ENCODE data around the gene ANKRD11. TPM values are rescaled to one million over a fixed set of nuclear protein-coding genes. Genes with fewer than 3 reads are reported as not detected.

ANKRD11 gene
- total RNA-seq, 1 donor from 2014 or later, result 178 TPM

DNA sequence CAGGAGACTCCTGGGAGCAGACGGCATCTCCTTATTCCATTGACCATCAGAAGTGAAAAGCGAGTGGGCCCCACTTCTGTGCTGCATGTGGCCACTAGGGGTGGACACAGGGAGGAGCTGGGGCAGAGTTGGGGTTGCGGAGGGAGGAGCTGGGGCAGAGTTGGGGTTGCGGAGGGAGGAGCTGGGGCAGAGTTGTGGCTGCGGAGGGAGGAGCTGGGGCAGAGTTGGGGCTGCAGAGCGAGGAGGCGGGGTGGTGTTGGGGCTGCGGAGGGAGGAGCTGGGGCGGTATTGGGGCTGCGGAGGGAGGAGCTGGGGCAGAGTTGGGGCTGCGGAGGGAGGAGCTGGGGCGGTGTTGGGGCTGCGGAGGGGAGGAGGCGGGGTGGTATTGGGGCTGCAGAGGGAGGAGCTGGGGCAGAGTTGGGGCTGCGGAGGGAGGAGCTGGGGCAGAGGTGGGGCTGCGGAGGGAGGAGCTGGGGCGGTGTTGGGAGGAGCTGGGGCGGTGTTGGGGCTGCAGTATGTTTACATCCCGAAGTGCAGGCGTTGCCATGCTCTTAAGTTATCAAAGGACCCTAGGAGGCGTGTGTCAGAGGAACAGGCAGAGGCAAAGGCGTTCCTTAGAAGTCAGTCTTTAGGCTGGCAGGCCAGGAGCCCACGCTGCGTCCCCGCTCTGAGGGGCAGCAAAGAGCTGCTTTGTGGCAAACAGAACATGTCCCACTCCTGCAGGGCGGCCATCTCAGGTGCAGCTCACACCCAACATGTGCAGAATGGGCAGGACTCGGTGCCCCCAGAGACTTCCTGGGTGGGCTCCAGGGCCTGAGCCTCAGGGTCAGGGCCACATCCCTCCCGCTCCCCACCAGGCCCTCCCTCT lies 196.9 kb downstream of the ANKRD11 start:
- DNase-seq (ENCODE audit: extremely low read depth, low read depth, low spot score), result no peak

DNA sequence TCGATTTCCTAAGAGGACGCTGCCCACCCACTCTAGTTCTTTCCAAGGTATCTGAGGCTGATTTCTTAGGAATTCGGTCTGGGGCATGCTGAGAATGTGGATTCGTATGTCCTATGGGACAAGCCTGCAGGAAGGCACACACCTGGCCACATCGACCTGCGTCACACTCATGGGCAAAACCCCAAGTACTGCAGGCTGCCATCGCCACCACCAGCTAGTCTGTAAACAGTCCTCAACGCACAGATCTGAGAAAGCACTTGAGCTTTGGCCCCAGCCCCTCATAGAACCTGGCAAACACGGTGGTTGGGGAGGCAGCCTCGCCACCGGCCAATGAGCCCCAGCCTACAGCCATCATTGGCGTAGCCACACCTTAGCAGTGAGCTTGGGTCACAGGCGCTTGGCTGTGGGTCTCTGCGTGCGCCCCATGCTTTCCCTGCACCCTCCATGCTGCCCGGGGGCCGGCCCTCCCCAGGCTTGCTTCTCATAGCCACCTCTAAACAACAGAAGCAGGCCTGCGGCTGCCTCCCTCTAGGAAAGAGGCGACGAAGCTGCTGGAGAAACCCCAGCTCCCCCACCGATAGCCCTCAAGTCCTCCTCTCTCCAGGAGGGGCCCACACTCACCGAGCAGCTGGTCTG lies 197.8 kb downstream of the ANKRD11 start:
- no peak for DNase-seq (ENCODE audit: extremely low read depth, low read depth, low spot score)

DNA sequence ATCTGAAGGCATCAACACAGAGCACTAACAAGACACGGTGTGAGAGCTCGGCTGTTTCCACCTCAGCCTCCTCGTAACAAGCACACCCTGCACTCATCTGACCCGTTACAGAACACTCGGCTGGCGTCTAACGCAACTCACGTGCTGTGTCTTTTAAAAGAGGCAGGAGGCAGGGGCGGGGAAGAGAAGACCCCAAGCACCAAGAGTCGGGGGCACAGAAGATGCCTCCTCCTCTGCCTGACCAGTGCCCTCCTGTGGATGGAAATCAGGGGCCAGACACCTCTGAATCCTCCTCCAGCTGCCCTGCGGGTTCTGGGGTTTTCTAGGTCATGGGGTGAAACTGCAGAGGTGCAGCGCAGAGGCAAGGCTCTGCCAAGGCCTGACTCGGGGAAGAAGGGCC lies 198.6 kb downstream of the ANKRD11 start:
- DNase-seq (ENCODE audit: extremely low read depth, low read depth, low spot score), result no peak

DNA sequence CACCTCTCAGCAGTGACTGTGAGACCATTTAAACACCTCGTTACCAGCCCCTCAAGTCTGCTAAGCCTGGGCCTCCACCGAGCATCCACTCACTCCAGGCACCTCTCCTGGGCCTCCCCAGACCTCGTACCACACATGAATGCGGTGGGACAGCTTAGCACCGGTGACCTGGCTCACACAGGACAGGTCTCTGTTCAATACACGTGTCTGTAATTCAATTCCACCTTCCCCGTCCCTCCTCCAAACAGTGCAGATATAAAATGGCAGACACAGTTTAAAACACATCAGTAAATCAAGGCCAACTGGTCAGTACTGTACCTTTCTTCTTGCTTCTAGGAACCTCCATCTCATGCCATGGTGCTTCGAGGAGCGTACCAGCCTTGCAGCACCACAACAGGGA lies 199.0 kb downstream of the ANKRD11 start:
- DNase-seq (ENCODE audit: extremely low read depth, low read depth, low spot score), result no peak

DNA sequence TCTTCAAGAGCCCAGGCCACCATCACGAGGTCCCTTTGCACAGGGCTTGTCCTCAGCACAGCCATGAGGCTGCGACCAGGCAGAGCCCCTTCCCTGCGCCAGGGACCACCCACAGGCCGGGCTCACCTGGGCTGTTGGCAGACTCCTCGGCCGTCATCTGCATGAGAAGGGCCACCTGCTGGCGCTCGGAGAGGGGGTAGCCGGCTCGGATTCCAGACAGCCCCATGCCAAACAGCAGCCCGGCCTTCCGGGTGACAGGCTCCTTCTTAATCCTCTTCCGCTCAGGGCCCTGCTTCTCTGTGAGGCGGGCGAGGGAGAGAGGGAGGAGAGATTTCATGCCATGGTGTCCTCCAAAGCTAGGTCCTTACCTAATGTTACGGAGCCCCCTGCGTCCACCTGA lies 199.5 kb downstream of the ANKRD11 start:
- no peak for DNase-seq (ENCODE audit: extremely low read depth, low read depth, low spot score)

DNA sequence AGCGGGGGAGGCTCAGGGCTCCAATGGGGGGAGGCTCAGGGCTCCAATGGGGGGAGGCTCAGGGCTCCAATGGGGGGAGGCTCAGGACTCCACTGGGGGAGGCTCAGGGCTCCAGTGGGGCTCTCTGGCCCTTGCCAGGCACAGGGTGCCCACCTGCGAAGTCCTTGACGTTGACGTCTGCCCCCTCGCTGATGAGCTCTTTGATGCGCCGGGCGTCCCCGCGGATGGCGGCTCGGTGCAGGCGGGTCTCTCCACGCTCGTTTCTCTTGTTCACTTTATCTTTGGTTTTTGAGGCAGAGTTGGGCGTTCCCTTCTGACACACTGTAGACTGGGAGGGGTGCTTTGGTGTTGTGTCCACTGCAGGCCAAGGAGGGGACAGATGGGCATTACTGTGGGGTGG lies 199.9 kb downstream of the ANKRD11 start:
- no peak for DNase-seq (ENCODE audit: extremely low read depth, low read depth, low spot score)

DNA sequence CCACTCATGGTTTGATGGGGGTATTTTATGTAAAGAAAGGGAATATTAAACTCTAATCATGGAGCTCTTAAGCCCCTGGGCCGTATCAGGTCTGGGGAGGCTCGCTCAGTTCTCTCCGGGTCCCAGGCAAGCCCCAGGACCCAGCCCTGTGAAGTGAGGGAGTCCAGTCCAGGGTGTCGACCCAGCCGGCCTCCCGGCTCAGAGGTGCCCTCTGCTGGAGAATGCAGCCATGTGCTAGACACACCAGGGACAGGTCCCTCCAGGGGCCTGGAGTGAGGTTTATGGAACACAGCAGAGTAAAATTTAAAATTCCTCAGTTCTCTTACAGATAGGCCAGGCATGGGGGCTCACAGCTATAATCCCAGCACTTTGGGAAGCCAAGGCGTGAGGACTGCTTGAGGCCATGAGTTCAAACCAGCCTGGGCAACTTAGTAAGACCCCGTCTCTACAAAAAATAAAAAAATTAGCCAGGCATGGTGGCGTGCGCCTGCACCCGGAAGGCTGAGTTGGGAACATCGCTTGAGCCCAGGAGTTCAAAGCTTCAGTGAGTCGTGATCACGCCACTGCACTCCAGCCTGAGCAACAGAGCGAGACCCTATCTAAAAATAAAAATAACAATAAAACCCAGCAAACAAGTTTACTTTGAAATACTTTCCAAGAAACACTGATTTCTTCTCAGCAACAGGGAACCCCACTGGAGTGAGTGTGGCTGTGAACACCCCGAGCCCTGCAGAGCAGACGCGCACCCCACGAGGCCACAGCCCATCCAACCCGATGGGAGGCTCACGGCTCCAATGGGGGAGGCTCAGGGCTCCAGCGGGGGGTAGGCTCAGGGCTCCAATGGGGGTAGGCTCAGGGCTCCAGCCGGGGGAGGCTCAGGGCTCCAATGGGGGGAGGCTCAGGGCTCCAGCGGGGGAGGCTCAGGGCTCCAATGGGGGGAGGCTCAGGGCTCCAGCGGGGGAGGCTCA lies 200.6 kb downstream of the ANKRD11 start:
- no peak for DNase-seq (ENCODE audit: extremely low read depth, low read depth, low spot score)

DNA sequence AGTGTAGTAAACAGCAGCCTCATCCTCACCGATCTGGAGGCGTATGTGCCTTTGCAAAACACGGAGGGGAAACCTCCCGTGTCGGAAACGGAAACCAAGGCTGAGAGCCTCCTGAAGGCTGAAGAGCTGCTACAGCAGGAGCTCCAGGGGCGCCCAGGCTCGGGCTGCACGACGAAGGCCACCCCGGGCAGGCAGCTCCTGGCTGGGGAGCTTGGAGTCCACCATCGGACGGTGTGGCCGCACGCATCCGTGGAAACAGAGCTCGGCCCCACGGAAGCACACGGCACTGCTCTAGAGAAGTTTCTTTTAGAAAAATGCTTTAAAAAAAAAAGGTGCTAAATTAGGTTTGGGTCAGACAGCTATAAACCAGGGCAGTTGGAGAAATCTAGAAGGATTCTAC lies 201.4 kb downstream of the ANKRD11 start:
- DNase-seq (ENCODE audit: extremely low read depth, low read depth, low spot score), result no peak

DNA sequence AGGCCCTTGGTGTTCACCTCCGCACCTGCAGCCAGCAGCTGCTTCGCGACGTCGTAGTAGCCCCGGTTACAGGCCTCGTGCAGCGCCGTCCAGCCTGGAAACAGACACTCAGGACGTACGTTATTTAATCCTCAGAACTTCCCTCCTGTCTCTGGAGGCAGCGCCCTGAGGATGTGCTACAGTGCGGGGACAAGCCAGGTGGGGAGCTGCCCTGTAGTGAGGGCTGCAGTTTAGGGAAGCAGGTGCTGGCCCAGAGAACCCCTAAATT lies 201.8 kb downstream of the ANKRD11 start:
- no peak for DNase-seq (ENCODE audit: extremely low read depth, low read depth, low spot score)

DNA sequence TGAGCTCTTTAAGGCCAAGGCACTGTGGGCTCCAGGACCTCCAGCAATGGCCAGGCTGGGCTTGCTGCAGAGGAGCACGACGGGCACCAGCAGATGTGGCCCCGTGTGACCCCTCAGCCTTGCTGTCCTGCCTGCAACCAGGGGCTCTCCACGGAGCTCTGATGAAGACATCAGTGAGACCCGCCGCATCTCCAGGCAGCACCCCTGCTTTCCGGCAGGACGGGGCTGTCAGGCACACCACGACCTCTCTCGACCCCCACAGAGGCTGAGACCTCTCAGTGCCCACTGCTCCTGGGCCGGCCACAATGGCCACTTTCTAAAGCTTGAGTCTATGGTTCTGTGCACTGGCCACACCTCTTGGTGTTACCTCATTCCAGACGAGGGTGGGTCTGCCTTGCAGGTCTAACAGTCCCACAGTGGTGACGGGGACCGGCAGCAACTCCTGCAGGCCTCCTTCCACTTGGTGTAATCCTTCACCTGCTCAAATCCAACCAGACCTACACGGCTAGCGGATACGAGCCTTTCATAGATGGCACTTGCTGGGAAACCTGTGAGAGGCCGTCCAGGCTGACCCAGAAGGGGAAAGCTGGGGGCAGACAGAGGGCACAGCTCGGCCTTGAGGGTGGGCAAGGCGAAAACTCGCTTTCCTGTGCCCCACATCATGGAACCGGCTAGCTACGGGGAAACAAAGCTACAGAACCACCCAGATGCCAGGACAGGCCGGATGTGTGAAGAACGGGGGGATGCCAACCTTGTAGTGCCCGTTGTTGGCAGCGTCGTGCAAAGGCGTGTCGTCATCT lies 202.4 kb downstream of the ANKRD11 start:
- no peak for DNase-seq (ENCODE audit: extremely low read depth, low read depth, low spot score)

DNA sequence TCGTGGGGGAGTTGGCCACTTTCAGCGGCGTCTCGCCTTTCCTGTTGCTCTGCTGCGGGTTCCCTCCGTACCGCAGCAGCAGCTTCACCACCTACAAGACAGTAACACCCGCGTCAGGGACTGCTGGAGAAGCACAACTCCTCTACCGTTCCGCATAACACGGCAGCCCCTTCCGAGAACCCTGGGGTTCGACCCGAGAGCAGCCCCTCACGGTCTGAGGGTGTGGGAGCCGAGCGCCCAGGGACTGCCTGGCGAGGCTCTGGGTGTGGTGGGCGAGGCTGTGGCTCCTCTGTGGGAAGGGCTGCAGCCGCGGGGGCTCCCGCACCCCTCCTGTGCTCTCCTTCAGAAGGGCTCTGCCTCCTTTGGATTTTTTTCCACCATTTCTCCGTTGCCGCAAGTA lies 204.3 kb downstream of the ANKRD11 start:
- DNase-seq (ENCODE audit: extremely low read depth, low read depth, low spot score), result no peak

DNA sequence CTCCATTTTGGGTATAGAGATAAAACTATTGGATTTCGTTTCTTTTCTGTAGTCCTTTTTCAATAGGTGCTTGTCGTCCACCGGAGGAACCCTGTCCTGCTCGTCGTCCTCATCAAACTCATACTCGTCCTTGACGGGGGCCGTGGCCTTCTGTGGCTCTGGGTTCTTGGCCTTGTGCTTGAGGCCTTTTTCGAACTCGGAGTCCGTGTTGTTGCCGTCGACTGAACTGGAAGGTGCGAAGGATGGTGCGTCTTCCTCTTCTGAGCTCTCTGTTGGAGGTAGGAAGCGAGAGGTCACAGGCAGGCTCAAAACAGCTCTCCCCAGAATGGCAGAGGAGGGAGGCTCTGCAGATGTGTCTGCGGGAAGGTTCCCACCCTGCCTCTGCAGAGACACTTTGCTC lies 205.0 kb downstream of the ANKRD11 start:
- no peak for DNase-seq (ENCODE audit: extremely low read depth, low read depth, low spot score)

DNA sequence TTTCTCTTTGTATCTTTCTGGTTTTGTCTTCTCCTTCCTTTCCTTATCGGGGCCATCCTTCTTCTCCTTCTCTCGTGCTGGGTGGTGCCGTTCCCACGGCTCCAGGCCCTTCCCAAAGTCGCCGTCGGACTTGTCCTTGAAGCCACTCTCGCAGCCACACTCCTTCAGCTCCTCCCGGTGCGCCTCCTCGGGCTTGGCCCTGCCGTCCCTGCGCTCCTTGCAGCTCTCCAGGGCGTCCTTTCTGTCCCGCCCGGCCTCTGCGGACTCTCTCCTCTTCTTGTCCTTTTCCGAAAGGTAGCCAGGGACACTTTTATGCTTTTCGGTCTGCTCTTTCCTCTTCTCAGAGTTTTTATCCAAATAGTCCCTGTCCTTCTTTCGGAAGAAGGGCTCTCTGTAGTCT lies 206.9 kb downstream of the ANKRD11 start:
- DNase-seq (ENCODE audit: extremely low read depth, low read depth, low spot score), result no peak

DNA sequence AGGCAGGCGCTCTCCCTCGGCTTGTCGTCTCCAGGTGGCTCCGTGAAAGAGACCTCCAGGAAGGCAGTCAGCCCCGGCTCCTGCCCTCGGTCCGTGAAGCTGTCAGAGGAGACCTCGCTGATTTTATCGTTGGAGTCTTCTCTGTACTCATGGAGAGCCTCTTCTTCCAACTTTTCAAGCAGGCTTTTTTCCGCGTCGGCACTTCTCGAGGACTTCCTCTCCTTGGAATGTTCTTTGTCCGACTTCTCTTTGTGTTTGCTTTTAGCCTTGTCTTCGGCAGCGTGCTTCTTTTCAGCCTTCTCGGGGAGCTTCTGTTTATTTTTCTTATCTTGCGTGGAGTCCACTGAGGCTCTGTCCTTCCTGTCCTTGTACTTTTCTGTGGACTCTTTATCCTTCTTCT lies 207.8 kb downstream of the ANKRD11 start:
- DNase-seq (ENCODE audit: extremely low read depth, low read depth, low spot score), result no peak

DNA sequence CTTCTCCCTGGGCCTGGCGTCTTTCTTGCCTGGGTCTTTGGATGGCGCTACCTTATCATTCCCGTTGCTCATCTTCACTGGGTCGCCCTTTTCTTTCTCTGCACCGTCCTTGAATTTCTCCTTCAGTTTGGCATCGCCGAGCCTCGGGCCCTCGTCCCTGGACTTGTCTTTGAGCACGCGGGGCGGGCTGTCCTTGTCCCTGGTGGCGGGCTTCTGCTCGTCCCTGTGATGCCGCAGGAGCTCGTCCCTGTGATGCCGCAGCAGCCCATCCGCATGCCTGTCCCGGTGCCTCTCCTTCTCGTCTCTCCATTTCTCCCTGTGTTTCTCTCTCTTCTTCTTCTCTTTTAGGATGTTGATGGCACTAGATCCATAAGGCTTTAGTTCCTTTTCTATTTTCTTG lies 208.5 kb downstream of the ANKRD11 start:
- no peak for DNase-seq (ENCODE audit: extremely low read depth, low read depth, low spot score)

DNA sequence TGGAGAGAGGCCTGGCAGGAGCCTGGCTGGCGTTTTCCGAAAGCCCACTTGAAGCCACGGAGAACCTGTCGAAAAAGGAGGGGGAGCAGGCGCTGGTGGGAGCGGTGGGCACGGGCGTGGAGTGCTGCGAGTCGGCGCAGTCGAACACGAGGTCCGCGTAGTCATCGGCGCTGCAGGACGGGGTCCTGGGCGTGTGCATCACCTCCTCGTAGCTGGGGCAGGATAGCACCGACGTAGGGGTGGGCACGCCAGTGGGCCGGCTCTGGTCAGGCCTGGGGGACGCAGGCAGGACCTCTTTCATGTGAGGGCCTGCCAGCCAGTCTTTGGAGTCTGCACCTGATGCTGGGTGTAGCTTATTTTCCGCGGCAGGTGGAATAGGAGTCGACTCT lies 209.2 kb downstream of the ANKRD11 start:
- DNase-seq (ENCODE audit: extremely low read depth, low read depth, low spot score), result no peak

DNA sequence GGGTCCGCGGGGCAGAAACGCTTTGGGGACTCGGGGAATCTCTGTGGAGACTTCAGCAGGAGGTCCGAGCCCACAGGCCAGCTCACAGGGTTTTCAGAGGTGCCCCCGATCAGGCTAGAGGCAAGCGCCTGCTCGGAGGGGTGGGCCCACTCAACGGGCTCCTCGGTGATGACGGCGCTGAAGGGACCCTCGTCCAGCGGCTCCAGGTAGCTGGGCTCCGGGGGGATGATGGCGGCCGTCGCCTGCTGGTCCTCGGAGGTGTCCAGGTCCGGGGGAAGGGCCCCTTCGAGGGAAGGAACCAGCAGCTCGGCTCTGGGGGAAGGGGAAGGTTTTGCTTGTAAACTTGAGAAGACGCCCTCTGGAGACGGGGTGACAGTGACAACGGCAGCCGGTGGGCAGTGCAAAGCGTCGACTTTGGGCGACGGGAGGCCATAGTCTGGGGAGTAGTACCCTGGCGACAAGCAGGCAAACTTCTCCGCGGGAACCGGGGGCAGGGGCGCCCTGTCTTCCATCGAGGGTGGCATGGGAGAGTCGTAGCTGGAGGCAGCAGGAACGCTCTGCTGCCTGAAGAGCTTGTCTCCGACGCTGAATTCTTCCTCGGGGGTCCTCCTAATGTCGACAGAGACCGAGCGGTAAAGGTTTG lies 209.7 kb downstream of the ANKRD11 start:
- no peak for DNase-seq (ENCODE audit: extremely low read depth, low read depth, low spot score)

DNA sequence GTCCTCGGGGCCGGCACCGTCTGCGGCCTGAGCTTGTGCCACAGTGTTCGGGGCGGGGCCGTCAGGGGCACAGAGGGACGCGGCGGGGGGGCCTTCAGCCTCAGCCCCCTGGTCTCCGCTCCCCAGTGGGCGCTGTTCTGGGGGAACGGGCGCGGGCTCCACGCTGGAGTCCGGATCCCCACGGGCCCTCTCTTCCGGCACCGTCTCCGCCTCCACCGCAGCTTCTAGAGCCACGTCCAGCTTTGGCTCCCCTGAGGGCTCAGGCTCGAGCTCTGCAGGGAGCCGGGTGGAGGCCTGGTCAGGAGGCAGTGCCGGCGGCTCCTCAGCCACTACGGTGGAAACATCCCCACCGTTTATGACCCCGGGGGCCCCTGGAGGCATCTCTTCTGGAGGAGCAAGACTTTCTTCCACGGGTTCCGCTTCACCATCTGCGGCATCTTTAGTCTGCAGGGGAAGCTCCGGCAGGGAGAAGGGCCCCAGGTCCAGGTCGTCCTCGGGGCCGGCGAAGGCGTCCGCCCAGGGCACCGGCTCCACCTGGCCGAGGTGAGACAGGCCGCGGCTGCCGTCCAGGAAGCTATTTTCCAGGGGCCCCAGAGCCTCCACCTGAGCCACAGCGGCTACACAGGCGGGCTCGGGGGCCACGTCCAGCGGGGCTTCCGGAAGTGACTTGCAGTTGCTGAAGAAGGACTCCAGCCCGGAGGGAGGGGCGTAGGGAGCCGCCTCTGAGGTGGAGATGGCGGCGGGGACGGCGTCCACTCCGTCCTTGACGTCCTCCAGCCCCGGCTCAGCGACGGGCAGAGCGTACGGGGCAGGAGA lies 210.5 kb downstream of the ANKRD11 start:
- DNase-seq (ENCODE audit: extremely low read depth, low read depth, low spot score), result no peak

DNA sequence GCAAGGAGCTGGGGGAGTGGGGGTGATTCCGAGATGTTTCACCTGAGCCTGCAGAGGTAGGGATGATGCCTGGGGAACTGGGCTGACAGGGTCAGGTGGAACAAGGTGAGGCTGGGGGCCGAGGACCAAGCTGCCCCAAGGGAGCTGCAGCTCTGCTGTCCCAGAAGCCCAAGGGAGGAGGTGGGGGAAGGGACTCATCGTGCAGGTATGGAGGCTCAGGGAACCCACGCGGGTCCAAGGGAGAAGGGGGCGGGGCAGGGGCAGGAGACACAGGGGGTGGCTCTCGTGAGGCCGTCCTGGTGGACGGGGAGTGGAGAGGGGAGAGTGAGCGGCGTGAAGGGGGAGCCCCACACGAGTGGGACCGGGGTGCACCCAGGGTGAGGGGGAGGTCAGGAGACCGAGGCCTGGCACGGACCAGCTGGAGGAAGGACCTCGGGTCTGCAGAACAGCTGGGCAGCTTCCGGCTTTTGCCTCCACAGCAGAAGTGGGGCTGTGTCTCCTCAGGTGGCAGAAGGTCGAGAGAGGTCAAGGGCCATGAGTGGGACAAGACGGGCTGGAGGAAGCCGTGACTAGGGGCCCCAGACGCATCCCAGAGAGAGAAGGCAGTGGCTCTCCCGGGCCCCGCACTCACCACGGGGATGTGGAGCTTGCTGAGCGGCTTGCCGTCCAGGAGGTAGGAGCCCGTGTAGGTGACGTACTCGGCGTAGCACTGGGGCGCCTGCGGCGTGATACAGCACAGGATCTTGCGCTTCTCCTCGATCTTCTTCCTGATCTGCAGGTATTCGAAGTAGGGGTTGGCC lies 211.7 kb downstream of the ANKRD11 start:
- no peak for DNase-seq (ENCODE audit: extremely low read depth, low read depth, low spot score)
